ENCODE measurements around the gene INPP5F. TPM values are rescaled to one million over a fixed set of nuclear protein-coding genes. Genes with fewer than 3 reads are reported as not detected.

Gene INPP5F
- polyA plus RNA-seq, 1 donor (not counting 4 experiments of a cell fraction or from before 2014, with no cell fraction given) = 21.1 TPM

GRCh38 chr10:119811122-119811521, 85.3 kb downstream of the INPP5F start:
- dilution Hi-C loops (cut with MboI; ENCODE audit: extremely low pct_ligation_motif_present, low sequenced_read_pairs) = no loop called here
- H2AFZ ChIP-seq (ENCODE audit: control insufficient read depth, low read length) = no peak overlapping the region
- no peaks in the 10 kb centered on the region for H3K4me1 ChIP-seq (ENCODE audit: control insufficient read depth, extremely low read depth, insufficient read depth, low read length)
- H4K20me1 ChIP-seq (ENCODE audit: control insufficient read depth, extremely low read depth, insufficient read depth, low read length) = no peaks in the 10 kb centered on the region
- no peaks in the 10 kb centered on the region for H3K9me1 ChIP-seq (ENCODE audit: control insufficient read depth, extremely low read depth, insufficient read depth, low read length)
- TF ChIP-seq CTCF (optimal IDR thresholded peaks at IDR 0.05 in 1 of 3, IDR thresholded peaks at IDR 0.05 in 1 of 3, conservative IDR thresholded peaks at IDR 0.05 in 1 of 3; ENCODE audit: extremely low read depth in 1 of 3, insufficient read depth in 2 of 3, low read length in 3 of 3) = no peak
- TF ChIP-seq EZH2 (IDR thresholded peaks at IDR 0.05; ENCODE audit: low read length) = no peak
- FAIRE-seq (no peak), DNase-seq (ENCODE audit: low read depth, low spot score) (no peak)
- H3K79me2 ChIP-seq (ENCODE audit: control insufficient read depth, insufficient read depth, low read length) = no peaks in the 10 kb centered on the region
- peaks cover 10 to 12% of the 10 kb centered on the region in 2 experiments for H3K36me3 ChIP-seq (ENCODE audit: control insufficient read depth in 2 of 2, extremely low read depth in 1 of 2, insufficient read depth in 2 of 2, low read length in 2 of 2)
- H3K27ac ChIP-seq (ENCODE audit: control insufficient read depth, insufficient read depth, low read length) = no peak overlapping the region
- no peak overlapping the region for H3K4me2 ChIP-seq (ENCODE audit: control insufficient read depth, extremely low read depth, insufficient read depth, low read depth, low read length)
- no peaks in the 10 kb centered on the region for H3K9me3 ChIP-seq (ENCODE audit: control insufficient read depth, low read depth, low read length)
- H3K27me3 ChIP-seq (ENCODE audit: control insufficient read depth, extremely low read depth, insufficient read depth, low read length) = no peaks in the 10 kb centered on the region
- no peak overlapping the region for H3K9ac ChIP-seq (ENCODE audit: control insufficient read depth, extremely low read depth, insufficient read depth, low read length)
- H3K4me3 ChIP-seq (ENCODE audit: control insufficient read depth in 2 of 3, extremely low read depth in 1 of 3, insufficient read depth in 2 of 3, low read depth in 1 of 3, low read length in 3 of 3) = no peak overlapping the region

DNA sequence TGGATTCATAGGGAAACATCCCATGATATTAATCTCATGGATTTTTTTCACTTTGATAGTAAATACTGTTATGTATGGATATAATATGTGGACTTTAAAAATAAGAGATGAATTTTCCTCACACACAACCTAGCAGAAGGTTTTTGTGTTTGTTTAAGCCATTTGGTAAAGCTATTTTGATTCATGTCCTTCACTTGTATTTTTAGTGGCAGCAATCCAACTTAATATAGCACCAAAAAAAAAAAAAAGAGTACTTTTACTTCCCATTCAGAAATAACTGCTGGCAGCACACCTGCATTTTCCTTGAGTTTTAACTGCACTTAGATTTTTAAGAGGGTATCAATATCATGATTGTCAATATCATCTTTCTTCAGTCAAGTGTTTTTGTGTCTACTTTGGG, 86.8 kb downstream of the INPP5F start:
- H4K20me1 ChIP-seq (ENCODE audit: control insufficient read depth, extremely low read depth, insufficient read depth, low read length) = no peaks in the 10 kb centered on the region
- dilution Hi-C loops (cut with MboI; ENCODE audit: extremely low pct_ligation_motif_present, low sequenced_read_pairs) = no loop called here
- H3K4me1 ChIP-seq (ENCODE audit: control insufficient read depth, extremely low read depth, insufficient read depth, low read length) = no peaks in the 10 kb centered on the region
- H3K9me3 ChIP-seq (ENCODE audit: control insufficient read depth, low read depth, low read length) = no peaks in the 10 kb centered on the region
- FAIRE-seq (no peak), DNase-seq (ENCODE audit: low read depth, low spot score) (no peak)
- H3K4me3 ChIP-seq (ENCODE audit: control insufficient read depth in 2 of 3, extremely low read depth in 1 of 3, insufficient read depth in 2 of 3, low read depth in 1 of 3, low read length in 3 of 3) = no peak overlapping the region
- no peaks in the 10 kb centered on the region for H3K9me1 ChIP-seq (ENCODE audit: control insufficient read depth, extremely low read depth, insufficient read depth, low read length)
- H3K9ac ChIP-seq (ENCODE audit: control insufficient read depth, extremely low read depth, insufficient read depth, low read length) = no peak overlapping the region
- H3K27ac ChIP-seq (ENCODE audit: control insufficient read depth, insufficient read depth, low read length) = no peak overlapping the region
- TF ChIP-seq CTCF (optimal IDR thresholded peaks at IDR 0.05 in 1 of 3, IDR thresholded peaks at IDR 0.05 in 1 of 3, conservative IDR thresholded peaks at IDR 0.05 in 1 of 3; ENCODE audit: extremely low read depth in 1 of 3, insufficient read depth in 2 of 3, low read length in 3 of 3) (no peak), EZH2 (IDR thresholded peaks at IDR 0.05; ENCODE audit: low read length) (no peak)
- no peaks in the 10 kb centered on the region for H3K27me3 ChIP-seq (ENCODE audit: control insufficient read depth, extremely low read depth, insufficient read depth, low read length)
- H3K36me3 ChIP-seq (ENCODE audit: control insufficient read depth in 2 of 2, extremely low read depth in 1 of 2, insufficient read depth in 2 of 2, low read length in 2 of 2) = peaks cover 10 to 12% of the 10 kb centered on the region in 2 experiments
- H2AFZ ChIP-seq (ENCODE audit: control insufficient read depth, low read length) = no peak overlapping the region
- H3K79me2 ChIP-seq (ENCODE audit: control insufficient read depth, insufficient read depth, low read length) = no peaks in the 10 kb centered on the region
- H3K4me2 ChIP-seq (ENCODE audit: control insufficient read depth, extremely low read depth, insufficient read depth, low read depth, low read length) = no peak overlapping the region
